ENCODE data around the gene HIRA.

The HIRA gene

GRCh38 chr22:19341500-19341899, 90.0 kb downstream of the HIRA start:
- Histone ChIP-seq H2AFZ (ENCODE audit: low read length) (no peak overlapping the region), H4K8ac (ENCODE audit: low read depth, low read length) (no peak overlapping the region), H3K18ac (ENCODE audit: low read length) (no peak overlapping the region), H3K23ac (ENCODE audit: low read depth, low read length, poor library complexity) (no peak overlapping the region), H2AK5ac (ENCODE audit: low read depth, low read length) (no peak overlapping the region), H3K4me3 (ENCODE audit: low read length in 2 of 2) (no peak overlapping the region), H3K27me3 (ENCODE audit: control insufficient read depth in 3 of 3, insufficient read depth in 3 of 3, low read depth in 1 of 3, low read length in 3 of 3) (no peaks in the 10 kb centered on the region), H3K36me3 (replicated peaks in 1 of 2; ENCODE audit: control insufficient read depth in 2 of 2, insufficient read depth in 2 of 2, low read length in 2 of 2) (peaks cover 10 to 89% of the 10 kb centered on the region in 2 donors), H2BK12ac (ENCODE audit: low read length) (no peak overlapping the region), H2BK15ac (ENCODE audit: low read length) (no peak overlapping the region), H3K79me1 (ENCODE audit: low read depth, low read length) (no peaks in the 10 kb centered on the region), H3K4ac (ENCODE audit: low read length) (no peak overlapping the region), H3K9ac (ENCODE audit: low read depth, low read length, poor library complexity) (no peak overlapping the region), H3K27ac (replicated peaks; ENCODE audit: low read length) (no peak overlapping the region), H2BK120ac (ENCODE audit: low read depth, low read length) (no peak overlapping the region), H3K4me2 (ENCODE audit: insufficient read depth, low read length, poor library complexity, severe bottlenecking) (no peak overlapping the region), H3K9me3 (replicated peaks in 1 of 2; ENCODE audit: control insufficient read depth in 2 of 2, insufficient read depth in 1 of 2, low read depth in 1 of 2, low read length in 2 of 2) (peaks cover 5 to 61% of the 10 kb centered on the region in 2 donors), H3K14ac (ENCODE audit: low read length) (no peak overlapping the region), H2BK5ac (ENCODE audit: low read length) (no peak overlapping the region), H3K4me1 (ENCODE audit: control insufficient read depth in 2 of 2, insufficient read depth in 1 of 2, low read depth in 1 of 2, low read length in 2 of 2) (no peaks in the 10 kb centered on the region), H4K91ac (ENCODE audit: low read depth, low read length, poor library complexity) (no peak overlapping the region)
- WGBS, 2 donors (ENCODE audit: extremely low coverage in 2 of 2, insufficient read length in 2 of 2, insufficient replicate concordance in 1 of 2), result no CpG with 5 or more reads among the region's 3 CpGs
- DNase-seq (ENCODE audit: low spot score), result no peak

GRCh38 chr22:19337137-19337536, 94.4 kb downstream of the HIRA start:
- H2AFZ ChIP-seq (ENCODE audit: low read length), result no peak overlapping the region

GRCh38 chr22:19336133-19337075, 95.1 kb downstream of the HIRA start:
- H3K18ac ChIP-seq (ENCODE audit: low read length), result no peak overlapping the region
- no peak overlapping the region for H3K9ac ChIP-seq (ENCODE audit: low read depth, low read length, poor library complexity)
- H2BK12ac ChIP-seq (ENCODE audit: low read length), result no peak overlapping the region
- H4K8ac ChIP-seq (ENCODE audit: low read depth, low read length), result no peak overlapping the region
- H2BK120ac ChIP-seq (ENCODE audit: low read depth, low read length), result no peak overlapping the region
- H3K4me2 ChIP-seq (ENCODE audit: insufficient read depth, low read length, poor library complexity, severe bottlenecking), result no peak overlapping the region
- H3K27ac ChIP-seq (replicated peaks; ENCODE audit: low read length), result no peak overlapping the region
- H3K4ac ChIP-seq (ENCODE audit: low read length), result no peak overlapping the region
- no peak overlapping the region for H2BK5ac ChIP-seq (ENCODE audit: low read length)
- no peak overlapping the region for H3K23ac ChIP-seq (ENCODE audit: low read depth, low read length, poor library complexity)
- no peak overlapping the region for H2AFZ ChIP-seq (ENCODE audit: low read length)
- H3K27me3 ChIP-seq (ENCODE audit: control insufficient read depth in 3 of 3, insufficient read depth in 3 of 3, low read depth in 1 of 3, low read length in 3 of 3), result no peaks in the 10 kb centered on the region
- H2AK5ac ChIP-seq (ENCODE audit: low read depth, low read length), result no peak overlapping the region
- no peak overlapping the region for H4K91ac ChIP-seq (ENCODE audit: low read depth, low read length, poor library complexity)
- no peak overlapping the region for H3K14ac ChIP-seq (ENCODE audit: low read length)
- H2BK15ac ChIP-seq (ENCODE audit: low read length), result no peak overlapping the region
- H3K4me1 ChIP-seq (ENCODE audit: control insufficient read depth in 2 of 2, insufficient read depth in 1 of 2, low read depth in 1 of 2, low read length in 2 of 2), result no peaks in the 10 kb centered on the region
- H3K79me1 ChIP-seq (ENCODE audit: low read depth, low read length), result no peaks in the 10 kb centered on the region
- no CpG with 5 or more reads among the region's 7 CpGs for WGBS, 2 donors (ENCODE audit: extremely low coverage in 2 of 2, insufficient read length in 2 of 2, insufficient replicate concordance in 1 of 2)
- DNase-seq (ENCODE audit: low spot score), result no peak
- no peak overlapping the region for H3K4me3 ChIP-seq (ENCODE audit: low read length in 2 of 2)
- peaks cover 17 to 88% of the 10 kb centered on the region in 2 donors for H3K36me3 ChIP-seq (replicated peaks in 1 of 2; ENCODE audit: control insufficient read depth in 2 of 2, insufficient read depth in 2 of 2, low read length in 2 of 2)
- H3K9me3 ChIP-seq (replicated peaks in 1 of 2; ENCODE audit: control insufficient read depth in 2 of 2, insufficient read depth in 1 of 2, low read depth in 1 of 2, low read length in 2 of 2), result peaks cover 7 to 76% of the 10 kb centered on the region in 2 donors

More at GRCh38 chr22:19337137-19337536, 94.4 kb downstream of the HIRA start:
- H2BK12ac ChIP-seq (ENCODE audit: low read length), result no peak overlapping the region
- H3K27ac ChIP-seq (replicated peaks; ENCODE audit: low read length), result no peak overlapping the region
- H2BK5ac ChIP-seq (ENCODE audit: low read length), result no peak overlapping the region
- no peak overlapping the region for H3K4ac ChIP-seq (ENCODE audit: low read length)
- H3K18ac ChIP-seq (ENCODE audit: low read length), result no peak overlapping the region
- H3K14ac ChIP-seq (ENCODE audit: low read length), result no peak overlapping the region
- H3K4me3 ChIP-seq (ENCODE audit: low read length in 2 of 2), result no peak overlapping the region
- H3K23ac ChIP-seq (ENCODE audit: low read depth, low read length, poor library complexity), result no peak overlapping the region
- H3K27me3 ChIP-seq (ENCODE audit: control insufficient read depth in 3 of 3, insufficient read depth in 3 of 3, low read depth in 1 of 3, low read length in 3 of 3), result no peaks in the 10 kb centered on the region
- no peak overlapping the region for H3K4me2 ChIP-seq (ENCODE audit: insufficient read depth, low read length, poor library complexity, severe bottlenecking)
- peaks cover 2 to 75% of the 10 kb centered on the region in 2 donors for H3K9me3 ChIP-seq (replicated peaks in 1 of 2; ENCODE audit: control insufficient read depth in 2 of 2, insufficient read depth in 1 of 2, low read depth in 1 of 2, low read length in 2 of 2)
- no peak overlapping the region for H3K9ac ChIP-seq (ENCODE audit: low read depth, low read length, poor library complexity)
- no peak for DNase-seq (ENCODE audit: low spot score)
- no peak overlapping the region for H4K91ac ChIP-seq (ENCODE audit: low read depth, low read length, poor library complexity)
- H3K4me1 ChIP-seq (ENCODE audit: control insufficient read depth in 2 of 2, insufficient read depth in 1 of 2, low read depth in 1 of 2, low read length in 2 of 2), result no peaks in the 10 kb centered on the region
- no peak overlapping the region for H2AK5ac ChIP-seq (ENCODE audit: low read depth, low read length)
- no peaks in the 10 kb centered on the region for H3K79me1 ChIP-seq (ENCODE audit: low read depth, low read length)
- H3K36me3 ChIP-seq (replicated peaks in 1 of 2; ENCODE audit: control insufficient read depth in 2 of 2, insufficient read depth in 2 of 2, low read length in 2 of 2), result peaks cover 10 to 85% of the 10 kb centered on the region in 2 donors
- WGBS, 2 donors (ENCODE audit: extremely low coverage in 2 of 2, insufficient read length in 2 of 2, insufficient replicate concordance in 1 of 2), result no CpG with 5 or more reads among the region's 2 CpGs
- H4K8ac ChIP-seq (ENCODE audit: low read depth, low read length), result no peak overlapping the region
- no peak overlapping the region for H2BK15ac ChIP-seq (ENCODE audit: low read length)
- H2BK120ac ChIP-seq (ENCODE audit: low read depth, low read length), result no peak overlapping the region

GRCh38 chr22:19331975-19332374, 99.6 kb downstream of the HIRA start:
- no peak overlapping the region for H3K4ac ChIP-seq (ENCODE audit: low read length)
- no peak overlapping the region for H2AK5ac ChIP-seq (ENCODE audit: low read depth, low read length)
- no peak overlapping the region for H2AFZ ChIP-seq (ENCODE audit: low read length)
- DNase-seq (ENCODE audit: low spot score), result no peak
- no peak overlapping the region for H2BK120ac ChIP-seq (ENCODE audit: low read depth, low read length)
- WGBS, 2 donors (ENCODE audit: extremely low coverage in 2 of 2, insufficient read length in 2 of 2, insufficient replicate concordance in 1 of 2), result no CpG with 5 or more reads among the region's 5 CpGs
- peaks cover 42 to 81% of the 10 kb centered on the region in 2 donors for H3K36me3 ChIP-seq (replicated peaks in 1 of 2; ENCODE audit: control insufficient read depth in 2 of 2, insufficient read depth in 2 of 2, low read length in 2 of 2)
- H3K9me3 ChIP-seq (replicated peaks in 1 of 2; ENCODE audit: control insufficient read depth in 2 of 2, insufficient read depth in 1 of 2, low read depth in 1 of 2, low read length in 2 of 2), result peaks cover 21 to 57% of the 10 kb centered on the region in 2 donors
- H3K9ac ChIP-seq (ENCODE audit: low read depth, low read length, poor library complexity), result no peak overlapping the region
- H3K23ac ChIP-seq (ENCODE audit: low read depth, low read length, poor library complexity), result peak overlapping the region; percentile 85
- no peak overlapping the region for H3K4me3 ChIP-seq (ENCODE audit: low read length in 2 of 2)
- no peak overlapping the region for H3K27ac ChIP-seq (replicated peaks; ENCODE audit: low read length)
- no peaks in the 10 kb centered on the region for H3K27me3 ChIP-seq (ENCODE audit: control insufficient read depth in 3 of 3, insufficient read depth in 3 of 3, low read depth in 1 of 3, low read length in 3 of 3)
- no peak overlapping the region for H2BK5ac ChIP-seq (ENCODE audit: low read length)
- H3K4me1 ChIP-seq (ENCODE audit: control insufficient read depth in 2 of 2, insufficient read depth in 1 of 2, low read depth in 1 of 2, low read length in 2 of 2), result no peaks in the 10 kb centered on the region
- no peak overlapping the region for H3K4me2 ChIP-seq (ENCODE audit: insufficient read depth, low read length, poor library complexity, severe bottlenecking)
- H4K91ac ChIP-seq (ENCODE audit: low read depth, low read length, poor library complexity), result no peak overlapping the region
- H3K14ac ChIP-seq (ENCODE audit: low read length), result no peak overlapping the region
- H3K79me1 ChIP-seq (ENCODE audit: low read depth, low read length), result peaks cover 2% of the 10 kb centered on the region
- no peak overlapping the region for H2BK15ac ChIP-seq (ENCODE audit: low read length)
- no peak overlapping the region for H3K18ac ChIP-seq (ENCODE audit: low read length)
- H2BK12ac ChIP-seq (ENCODE audit: low read length), result no peak overlapping the region
- H4K8ac ChIP-seq (ENCODE audit: low read depth, low read length), result no peak overlapping the region

Data from neuronal stem cell (in vitro differentiated cells).